G401 (cell line): ENCODE data around the gene SFTPB. TPM values are rescaled to one million over a fixed set of nuclear protein-coding genes. Genes with fewer than 3 reads are reported as not detected.
"Not testable (repeated sequence)": the region's sequence is repeated elsewhere in the genome, so short reads cannot be mapped to it uniquely, and the experiment has no call there.

Experiments used
- DNase-seq: peaks from one replicate; pipeline ENCODE4 v3.0.0-alpha.2; 2015; ENCODE audit warnings: low spot score
- in situ Hi-C: cut with HindIII; loops from 2 replicates; pipeline ENCODE4 v1.10.0; 2016; ENCODE audit warnings: low sequenced_read_pairs, mixed read lengths
- total RNA-seq: library from RNA; depleted of rRNA; stranded (reverse); fragments of >200 nt; shearing (Covaris generic); gene quantifications from 2 replicates; pipeline ENCODE4 v1.2.3, GENCODE V29; 2014; rRNA removed

SFTPB gene
- total RNA-seq, 1 experiment from 2014 or later = not detected

- no peak for DNase-seq
- in situ Hi-C loops = no loop called here
These were observed 23.1 kb downstream of the SFTPB start for GRCh38 chr2:85644909-85645308.

GRCh38 chr2:85642725-85643124, 25.3 kb downstream of the SFTPB start:
- in situ Hi-C loops = no loop called here
- no peak for DNase-seq

GRCh38 chr2:85635636-85636035, 32.4 kb downstream of the SFTPB start:
- in situ Hi-C loops = no loop called here

GRCh38 chr2:85635011-85635410, 33.0 kb downstream of the SFTPB start:
- DNase-seq = no peak
- in situ Hi-C loops = no loop called here

More at GRCh38 chr2:85635636-85636035, 32.4 kb downstream of the SFTPB start:
- DNase-seq = no peak

- in situ Hi-C loops = no loop called here
- no peak for DNase-seq
These were observed 36.7 kb downstream of the SFTPB start for GRCh38 chr2:85631316-85631715.

- no peak for DNase-seq
- in situ Hi-C loops = no loop called here
These were observed 39.3 kb downstream of the SFTPB start for GRCh38 chr2:85628658-85629057.

- in situ Hi-C loops = no loop called here
- no peak for DNase-seq
These were observed 44.0 kb downstream of the SFTPB start for GRCh38 chr2:85623991-85624390.

- in situ Hi-C loops = no loop called here
- DNase-seq = no peak
These were observed 46.7 kb downstream of the SFTPB start for GRCh38 chr2:85621338-85621737.

GRCh38 chr2:85619617-85620016, 48.4 kb downstream of the SFTPB start:
- in situ Hi-C loops = no loop called here
- no peak for DNase-seq

GRCh38 chr2:85617723-85618122, 50.3 kb downstream of the SFTPB start:
- in situ Hi-C loops, DNase-seq: not testable (repeated sequence)

- DNase-seq = no peak
- in situ Hi-C loops = no loop called here
These were observed 52.6 kb downstream of the SFTPB start for GRCh38 chr2:85615413-85615728.

GRCh38 chr2:85614757-85615156, 53.2 kb downstream of the SFTPB start:
- DNase-seq, in situ Hi-C loops: not testable (repeated sequence)

- in situ Hi-C loops = no loop called here
- DNase-seq = no peak
These were observed 54.1 kb downstream of the SFTPB start for GRCh38 chr2:85613717-85614515.

GRCh38 chr2:85611705-85612587, 56.1 kb downstream of the SFTPB start, which contains the start of gene C2orf68:
Gene C2orf68 (minus strand): TSS chr2:85612066. CDS start chr2:85611984, 82 bp downstream.
- in situ Hi-C loops = no loop called here
- DNase-seq = peak; percentile 90

- no peak for DNase-seq
- in situ Hi-C loops = no loop called here
These were observed 56.7 kb downstream of the SFTPB start for GRCh38 chr2:85611217-85611704.

Other genes with a start within 250 kb of the SFTPB start
- gene SH2D6, start 249.5 kb downstream of the SFTPB start, total RNA-seq = not detected in 2 replicates
- gene MAT2A, start 129.0 kb downstream of the SFTPB start, total RNA-seq = 68.1 and 85.2 TPM in 2 replicates
- 27.0 and 28.4 TPM in 2 replicates for gene GGCX, start 106.7 kb downstream of the SFTPB start, total RNA-seq
- 69.9 and 73.2 TPM in 2 replicates for gene VAMP8, start 90.6 kb downstream of the SFTPB start, total RNA-seq
- gene VAMP5, start 83.8 kb downstream of the SFTPB start, total RNA-seq = 0.85 and 1.9 TPM in 2 replicates
- 130 and 155 TPM in 2 replicates for gene RNF181, start 72.5 kb downstream of the SFTPB start, total RNA-seq
- gene TMEM150A, start 65.5 kb downstream of the SFTPB start, total RNA-seq = 20.3 and 20.7 TPM in 2 replicates
- 34.0 and 34.3 TPM in 2 replicates for gene C2orf68, start 56.1 kb downstream of the SFTPB start, total RNA-seq
- gene USP39, start 52.0 kb downstream of the SFTPB start, total RNA-seq = 122 and 141 TPM in 2 replicates
- gene GNLY, start 26.2 kb upstream of the SFTPB start, total RNA-seq = not detected in 2 replicates
- gene ATOH8, start 85.8 kb upstream of the SFTPB start, total RNA-seq = 18.9 and 25.8 TPM in 2 replicates
- 99.2 and 118 TPM in 2 replicates for gene ST3GAL5, start 220.8 kb upstream of the SFTPB start, total RNA-seq